DMS153 (cell line): ENCODE measurements around the gene PPAN.

ENCODE experiments used
- DNase-seq: peaks from one replicate; lab custom pipeline; 2025; lab: John Stamatoyannopoulos, UW

PPAN gene

DNA sequence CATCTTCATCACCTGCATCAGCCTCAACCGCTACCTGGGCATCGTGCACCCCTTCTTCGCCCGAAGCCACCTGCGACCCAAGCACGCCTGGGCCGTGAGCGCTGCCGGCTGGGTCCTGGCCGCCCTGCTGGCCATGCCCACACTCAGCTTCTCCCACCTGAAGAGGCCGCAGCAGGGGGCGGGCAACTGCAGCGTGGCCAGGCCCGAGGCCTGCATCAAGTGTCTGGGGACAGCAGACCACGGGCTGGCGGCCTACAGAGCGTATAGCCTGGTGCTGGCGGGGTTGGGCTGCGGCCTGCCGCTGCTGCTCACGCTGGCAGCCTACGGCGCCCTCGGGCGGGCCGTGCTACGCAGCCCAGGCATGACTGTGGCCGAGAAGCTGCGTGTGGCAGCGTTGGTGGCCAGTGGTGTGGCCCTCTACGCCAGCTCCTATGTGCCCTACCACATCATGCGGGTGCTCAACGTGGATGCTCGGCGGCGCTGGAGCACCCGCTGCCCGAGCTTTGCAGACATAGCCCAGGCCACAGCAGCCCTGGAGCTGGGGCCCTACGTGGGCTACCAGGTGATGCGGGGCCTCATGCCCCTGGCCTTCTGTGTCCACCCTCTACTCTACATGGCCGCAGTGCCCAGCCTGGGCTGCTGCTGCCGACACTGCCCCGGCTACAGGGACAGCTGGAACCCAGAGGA is 7.9 kb downstream of the PPAN start:
- no peak for DNase-seq

DNA sequence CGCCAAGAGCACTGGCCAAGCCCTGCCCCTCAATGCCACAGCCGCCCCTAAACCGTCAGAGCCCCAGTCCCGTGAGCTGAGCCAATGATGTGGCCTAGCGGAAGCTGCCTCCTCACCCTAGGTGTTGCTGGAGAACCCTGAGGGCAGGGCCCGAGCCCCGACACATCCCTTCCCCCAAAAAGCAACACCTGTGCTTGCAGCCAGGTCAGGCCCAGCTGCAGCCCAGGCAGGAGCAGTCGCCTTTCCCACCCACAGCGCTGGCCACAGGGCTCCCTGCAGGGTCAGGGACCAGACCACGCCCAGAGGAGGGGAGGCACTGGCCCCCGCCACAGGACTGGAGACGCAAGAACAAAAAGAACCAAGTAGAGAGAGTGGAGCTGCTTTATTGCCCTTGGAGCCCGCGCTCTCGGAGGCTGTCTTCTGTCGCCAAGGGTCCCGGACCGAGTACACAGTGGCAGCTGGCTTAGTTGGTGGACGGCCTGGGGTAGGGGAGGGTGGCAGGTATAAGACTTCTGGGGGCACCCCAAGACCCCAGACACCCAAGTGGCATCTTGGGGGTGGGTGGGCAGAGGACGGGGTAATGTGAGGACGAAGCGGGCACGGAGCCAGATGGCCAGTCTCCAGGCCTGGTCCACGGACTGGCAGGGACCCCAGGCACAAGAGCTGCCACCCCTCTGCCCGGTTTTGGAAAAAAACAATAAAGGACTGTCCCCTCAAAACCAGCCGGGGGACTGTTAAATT is 8.7 kb downstream of the PPAN start:
- no peak for DNase-seq

DNA sequence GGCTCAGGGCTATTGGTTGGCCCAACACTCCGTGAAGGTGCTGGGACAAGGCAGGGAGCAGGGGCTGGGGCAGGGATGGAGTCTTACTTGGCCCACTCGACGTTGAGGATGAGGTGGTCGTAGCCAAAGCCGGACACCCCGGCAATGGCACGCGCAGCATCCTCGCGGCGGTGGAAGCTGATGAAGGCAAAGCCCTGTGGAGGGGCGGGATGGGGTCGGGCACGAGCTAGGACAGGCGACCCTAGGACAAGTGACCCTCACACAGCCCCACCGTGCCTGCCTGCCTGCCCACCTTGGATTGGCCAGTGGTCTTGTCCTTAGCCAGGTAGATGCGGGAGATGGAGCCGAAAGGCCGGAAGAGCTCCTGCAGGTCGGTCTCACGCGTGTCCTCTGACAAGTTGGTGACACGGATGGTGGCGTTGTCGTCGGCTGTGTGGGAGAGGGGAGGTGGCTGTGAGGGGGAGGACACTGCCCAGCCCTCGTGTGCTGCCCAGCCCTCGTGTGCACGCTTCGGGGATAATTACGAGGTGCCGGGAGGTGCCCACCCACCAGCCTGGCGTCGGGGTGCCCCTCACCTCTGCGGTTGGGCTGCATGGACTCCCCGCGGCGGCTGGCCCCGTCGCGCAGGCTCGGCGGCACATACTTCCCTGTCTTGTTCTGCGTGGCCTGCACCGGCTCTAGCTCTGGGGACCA is 9.4 kb downstream of the PPAN start:
- DNase-seq = no peak

DNA sequence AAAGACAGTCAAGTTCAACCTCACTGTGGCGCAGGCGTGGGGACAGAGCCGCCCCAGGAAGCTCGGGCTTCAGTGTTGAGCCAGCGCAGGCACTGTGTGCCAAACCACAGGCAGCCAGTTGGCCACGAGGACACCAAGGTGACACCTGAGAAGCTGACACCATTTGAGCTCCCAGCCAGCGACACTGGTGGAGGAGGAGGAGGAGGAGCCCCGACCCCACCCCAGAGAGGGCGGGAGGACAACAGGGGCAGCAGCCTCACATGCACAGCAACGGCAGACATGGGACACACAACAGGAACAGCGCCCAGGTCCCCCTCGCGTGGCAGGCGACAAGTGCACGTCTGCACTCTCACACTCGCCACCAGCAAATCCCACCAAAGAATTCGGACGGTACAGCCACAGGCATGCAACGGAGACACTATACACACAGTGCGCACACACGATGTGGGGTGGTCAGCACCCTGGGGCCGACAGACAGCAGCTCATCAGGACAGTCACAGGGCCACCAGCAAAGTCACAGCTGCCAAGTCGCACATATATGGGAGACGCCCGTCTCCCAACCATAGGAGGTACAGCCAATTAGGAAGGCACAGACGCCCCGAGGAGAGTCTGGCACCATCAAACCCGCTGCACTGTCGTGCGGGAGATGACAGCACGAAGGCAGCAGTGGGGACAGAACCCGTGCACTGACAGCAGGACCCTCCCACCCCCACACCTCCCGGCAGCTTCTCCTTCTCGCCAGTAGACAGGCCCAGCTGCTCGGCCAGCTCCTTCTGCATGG is 10.1 kb downstream of the PPAN start:
- no peak for DNase-seq

DNA sequence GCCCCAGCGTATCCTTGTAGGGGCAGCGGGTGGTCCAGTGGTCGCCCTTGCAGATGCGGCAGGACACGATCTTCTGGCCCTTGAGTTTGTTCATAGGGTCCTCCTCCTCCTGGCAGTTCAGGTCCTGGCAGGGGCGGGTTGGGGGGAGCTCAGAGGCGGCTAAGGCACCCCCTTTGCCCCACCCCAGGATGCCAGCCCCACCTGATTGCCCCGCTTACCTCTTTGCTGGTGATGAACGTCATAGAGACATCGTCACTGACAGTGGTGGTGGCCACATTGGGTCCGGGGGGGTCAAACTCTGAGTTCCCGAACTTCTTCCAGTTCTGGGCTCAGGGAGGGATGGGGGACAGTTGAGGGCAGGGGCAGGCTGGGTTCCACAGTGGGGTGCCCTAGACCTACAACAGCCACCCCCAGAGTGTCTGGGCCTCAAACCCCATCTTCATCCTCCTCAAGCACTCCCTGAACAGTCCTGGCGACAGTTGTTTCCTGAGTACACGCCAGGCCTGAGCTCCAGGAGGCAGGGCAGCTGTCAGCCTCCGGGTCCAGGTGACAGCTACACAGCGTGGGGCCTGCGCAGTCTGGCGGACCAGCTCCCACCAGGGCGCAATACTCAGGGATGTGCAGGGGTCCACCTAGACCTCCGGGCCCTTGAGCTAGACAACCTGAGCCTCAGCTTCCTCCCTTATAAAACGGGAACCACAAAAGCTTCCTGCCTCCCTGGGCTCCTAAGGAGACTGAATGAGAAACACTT is 10.9 kb downstream of the PPAN start:
- no peak for DNase-seq

DNA sequence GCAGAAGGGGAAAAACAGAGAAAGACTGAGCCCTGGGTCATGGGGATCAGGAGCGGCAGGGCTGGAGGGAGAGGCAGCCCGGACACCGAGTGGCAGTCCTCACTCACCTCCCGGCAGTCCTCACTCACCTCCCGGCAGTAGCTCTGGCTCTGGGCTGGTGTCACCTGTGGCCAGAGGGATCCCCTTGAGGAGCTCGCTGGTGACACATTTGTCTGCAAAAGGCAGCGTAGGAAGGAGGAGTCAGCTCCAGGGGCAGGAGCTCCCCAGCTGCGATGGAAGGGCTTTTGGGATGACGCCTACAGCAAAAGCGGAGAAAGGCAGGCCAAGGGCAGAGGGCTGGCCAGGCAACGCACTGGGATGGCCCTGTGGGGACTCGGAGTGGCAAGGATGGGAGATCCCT is 12.8 kb downstream of the PPAN start:
- DNase-seq = no peak

DNA sequence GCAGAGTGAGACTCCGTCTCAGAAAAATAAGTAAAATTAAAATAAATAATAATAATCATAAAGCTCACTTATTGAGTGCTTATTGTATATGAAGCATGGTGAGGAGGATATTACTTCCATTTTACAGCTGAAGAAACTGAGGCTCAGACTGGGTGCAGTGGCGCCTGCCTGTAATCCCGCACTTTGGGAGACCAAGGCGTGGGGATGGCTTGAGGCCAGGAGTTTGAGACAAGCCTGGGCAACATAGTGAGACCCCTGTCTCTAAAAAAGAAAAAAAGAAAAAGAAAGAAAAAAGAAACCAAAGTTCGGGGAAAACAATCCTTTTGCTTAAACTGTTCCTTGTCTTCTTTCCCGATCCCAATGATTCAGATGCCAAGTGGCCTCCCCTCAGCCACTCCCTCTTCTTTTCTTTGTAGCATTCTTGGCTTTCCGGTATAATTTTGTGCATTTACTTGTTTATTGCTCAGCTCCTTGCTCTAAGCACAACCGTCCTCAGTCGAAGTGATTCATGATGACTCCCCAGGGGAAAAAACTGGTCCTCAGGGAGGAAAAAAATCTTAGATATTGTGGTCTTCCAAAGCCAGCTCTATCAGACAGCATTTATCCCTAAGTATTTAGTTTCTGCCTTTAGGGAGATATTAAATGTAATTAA is 14.5 kb downstream of the PPAN start:
- no peak for DNase-seq

DNA sequence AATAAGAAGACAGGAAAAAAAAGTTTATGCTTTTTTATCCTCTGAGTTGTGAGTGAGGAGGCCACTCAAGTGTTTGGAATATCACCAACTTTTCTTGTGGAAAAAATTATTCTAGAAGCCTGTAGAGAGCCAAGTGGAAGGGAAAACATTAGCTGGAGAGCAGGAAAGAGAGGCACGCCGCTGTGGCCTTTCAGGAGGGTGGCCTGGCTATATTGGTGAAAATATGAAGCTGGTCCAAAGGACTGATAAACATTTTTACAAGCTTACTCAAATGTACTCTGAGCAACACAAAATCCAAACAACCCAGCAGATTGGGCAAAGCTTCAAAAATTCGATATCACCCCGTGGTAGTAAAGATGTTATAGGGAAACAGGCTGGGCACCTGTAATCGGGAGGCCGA is 15.9 kb downstream of the PPAN start:
- no peak for DNase-seq

DNA sequence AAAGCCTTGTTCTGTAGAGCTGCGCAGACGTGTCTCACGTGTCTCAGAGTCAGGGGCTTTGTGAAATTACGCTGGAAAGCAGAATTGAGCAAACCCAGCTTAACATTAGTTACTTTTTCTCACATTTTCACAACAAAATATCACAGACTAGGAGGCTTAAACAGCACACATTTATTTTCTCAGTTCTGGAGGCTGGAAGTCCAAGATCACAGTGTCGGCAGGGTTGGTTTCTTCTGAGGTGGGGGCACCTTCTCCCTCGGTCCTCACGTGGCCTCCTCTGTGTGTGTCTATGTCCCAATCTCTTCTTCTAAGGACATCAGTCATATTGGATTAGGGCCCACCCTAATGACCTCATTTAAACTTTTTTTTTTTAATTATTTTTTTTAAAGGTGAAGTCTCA is 18.3 kb downstream of the PPAN start:
- DNase-seq = no peak

DNA sequence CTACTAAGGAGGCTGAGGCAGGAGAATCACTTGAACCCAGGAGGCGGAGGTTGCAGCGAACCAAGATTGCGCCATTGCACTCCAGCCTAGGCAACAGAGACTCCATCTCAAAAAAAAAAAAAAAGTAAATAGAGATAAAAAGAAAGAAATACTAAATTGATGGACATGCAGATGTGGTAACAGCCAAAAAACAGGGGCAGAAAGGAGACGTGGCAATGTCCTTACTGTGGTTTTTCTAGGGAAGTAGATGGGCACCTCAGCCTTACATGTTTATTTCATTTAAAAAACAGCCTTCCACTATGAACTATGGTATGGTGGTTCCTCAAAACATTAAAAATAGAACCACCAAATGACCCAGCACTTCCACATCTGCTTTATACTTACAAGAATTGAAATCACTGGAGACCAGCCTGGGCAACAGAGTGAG is 20.1 kb downstream of the PPAN start:
- no peak for DNase-seq

DNA sequence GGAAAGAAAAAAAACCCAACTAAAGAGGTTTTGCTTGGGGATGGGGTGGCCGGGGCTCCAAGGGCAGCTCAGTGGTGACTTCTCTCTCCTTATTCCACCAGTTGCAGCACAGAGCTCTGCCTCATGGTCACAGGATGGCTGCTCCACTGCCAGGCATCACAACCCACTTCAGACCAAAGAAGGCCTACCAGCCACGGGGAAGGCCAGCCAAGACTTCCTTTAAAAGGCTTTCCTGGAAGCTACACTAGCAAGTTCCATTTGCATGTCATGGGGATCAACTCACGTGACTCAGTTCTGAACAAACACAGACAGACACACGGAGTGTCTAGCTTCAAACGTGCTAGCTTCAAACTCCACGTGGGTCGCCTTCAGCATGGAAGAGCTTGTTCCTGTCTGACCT is 26.7 kb downstream of the PPAN start:
- DNase-seq = no peak

DNA sequence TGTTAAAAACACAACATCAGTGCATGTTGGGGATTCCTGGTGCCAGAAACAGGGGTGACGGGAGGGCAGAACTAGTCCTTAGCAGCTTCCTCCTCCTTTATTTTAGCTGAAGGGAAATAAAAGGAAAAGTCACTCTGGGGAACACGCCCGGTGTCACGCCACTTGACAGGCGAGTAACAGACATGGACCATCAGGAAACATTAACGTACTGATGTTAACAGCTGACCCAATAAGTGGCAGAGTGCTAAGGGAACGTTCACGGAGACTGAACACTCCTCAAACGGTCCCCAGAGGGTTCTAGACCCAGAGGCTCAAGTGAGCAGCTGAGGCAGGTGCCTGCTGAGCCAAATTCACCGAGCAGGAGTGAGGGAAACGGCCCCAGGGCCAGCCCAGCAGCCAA is 27.4 kb downstream of the PPAN start:
- DNase-seq = no peak

DNA sequence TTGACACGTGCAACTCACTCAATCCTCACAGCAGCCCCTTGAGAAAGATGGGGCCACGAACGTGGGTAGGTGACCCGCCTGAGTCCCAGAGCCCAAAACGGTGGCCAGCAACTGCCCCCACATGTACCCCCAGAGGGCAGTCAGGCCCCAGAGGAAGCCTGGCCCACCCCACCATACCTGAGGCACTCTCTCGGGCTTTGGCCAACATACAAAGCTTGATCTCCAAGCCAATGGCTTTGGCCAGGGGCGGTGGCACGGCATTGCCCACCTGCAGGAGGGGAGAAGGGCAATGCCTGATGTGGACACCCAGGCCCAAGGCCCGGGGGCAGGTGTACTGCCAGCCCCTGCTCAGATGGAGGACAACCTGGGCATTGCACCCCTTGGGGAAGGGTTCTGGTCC is 27.9 kb downstream of the PPAN start:
- DNase-seq = no peak

DNA sequence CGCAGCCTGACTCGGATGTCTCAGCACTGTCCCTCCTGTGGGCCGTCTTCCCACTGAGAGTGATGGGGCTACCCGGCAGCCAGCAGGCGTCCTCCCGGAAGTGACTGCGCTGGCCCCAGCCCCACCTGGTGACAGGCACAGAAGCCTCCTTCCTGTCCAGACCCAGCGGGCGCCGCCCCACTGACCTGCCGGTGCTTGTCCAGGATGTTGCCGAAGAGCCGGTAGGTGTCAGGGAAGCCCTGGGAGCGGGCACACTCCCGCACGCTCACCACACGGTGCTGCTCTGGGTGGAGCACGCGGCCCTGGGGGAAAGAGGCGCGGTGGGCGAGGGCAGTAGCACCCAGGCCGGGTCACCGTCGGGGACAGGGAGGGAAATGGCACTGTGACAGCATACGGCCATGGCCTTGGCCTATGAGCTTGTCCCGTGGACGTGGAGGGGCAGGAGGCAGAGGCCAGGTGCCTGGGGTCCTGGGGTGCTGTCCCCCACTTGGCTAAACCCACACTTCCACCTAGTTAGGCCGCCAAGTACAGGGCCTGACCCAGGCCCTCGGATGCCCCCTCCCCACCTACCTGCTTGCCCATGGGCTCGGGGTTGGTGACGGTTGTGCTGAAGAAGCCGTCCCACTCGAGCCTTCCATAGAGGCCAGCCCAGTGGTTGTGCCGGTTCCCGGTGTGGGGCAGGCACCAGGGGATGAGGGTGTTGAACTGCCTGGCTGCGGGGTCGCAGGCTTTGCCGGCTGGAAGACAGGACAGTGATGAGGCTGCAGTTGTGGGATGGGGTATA is 29.6 kb downstream of the PPAN start:
- DNase-seq = no peak

DNA sequence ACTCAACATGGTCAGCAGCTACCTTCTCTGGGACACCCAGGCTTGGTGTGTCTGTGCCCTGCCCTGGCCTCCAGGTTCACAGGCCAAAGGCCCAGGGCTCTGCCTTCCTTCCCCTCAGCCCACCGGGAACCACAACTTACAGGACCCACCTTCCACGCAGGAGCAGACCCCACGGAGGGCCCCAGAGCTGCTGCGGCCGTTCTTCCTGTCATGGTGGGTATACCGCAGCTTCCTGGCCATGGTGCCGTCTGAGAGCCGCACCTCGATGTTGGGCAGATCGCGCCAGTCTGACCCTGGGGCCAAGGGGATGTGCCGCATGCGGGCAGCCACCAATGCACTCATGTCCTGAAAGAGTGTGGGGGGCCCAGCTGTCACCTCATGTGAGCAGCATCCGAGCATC is 30.8 kb downstream of the PPAN start:
- no peak for DNase-seq

DNA sequence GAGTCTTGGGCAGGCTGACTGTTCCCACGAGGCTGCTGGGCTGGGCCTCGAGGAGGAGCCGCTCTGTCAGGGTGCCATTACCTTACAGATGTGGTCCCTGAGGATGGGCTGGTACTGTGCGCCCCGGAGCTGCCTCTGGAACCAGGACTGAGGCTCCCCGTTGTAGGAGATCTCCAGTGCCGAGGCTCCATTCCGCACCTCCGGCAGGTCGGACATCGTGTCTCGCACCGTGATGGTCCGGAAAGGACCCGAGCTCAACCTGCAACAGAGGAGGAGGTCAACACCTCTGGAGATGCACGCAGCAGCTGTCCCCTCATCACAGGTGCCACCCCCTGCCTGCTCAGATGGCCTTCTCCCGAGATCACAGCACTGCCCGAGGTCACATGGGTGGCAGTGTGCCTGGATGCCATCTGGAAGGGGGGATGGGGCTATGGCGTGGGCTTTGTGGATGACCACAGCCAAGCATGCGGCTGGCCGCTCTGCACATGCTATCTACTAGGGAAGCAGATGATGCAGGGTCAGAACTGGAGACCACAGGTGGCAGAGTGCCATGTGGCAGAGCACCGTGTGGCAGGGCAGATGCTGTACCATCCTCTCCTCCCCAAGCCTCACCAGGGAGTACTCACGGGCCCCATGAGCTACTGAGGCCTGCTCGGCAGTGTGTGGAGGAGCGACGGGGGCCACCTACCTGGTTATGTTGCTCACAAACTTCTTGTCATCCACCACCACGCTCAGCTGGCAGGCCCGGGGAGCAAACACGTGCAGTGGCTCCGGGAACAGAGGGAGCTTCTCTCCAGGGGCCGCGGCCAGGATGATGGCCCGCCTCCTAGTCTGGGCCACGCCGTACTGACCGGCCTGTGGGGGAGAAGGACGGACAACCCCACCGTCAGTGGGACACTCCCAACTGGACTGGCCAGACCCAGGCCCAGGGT is 31.9 kb downstream of the PPAN start:
- no peak for DNase-seq

DNA sequence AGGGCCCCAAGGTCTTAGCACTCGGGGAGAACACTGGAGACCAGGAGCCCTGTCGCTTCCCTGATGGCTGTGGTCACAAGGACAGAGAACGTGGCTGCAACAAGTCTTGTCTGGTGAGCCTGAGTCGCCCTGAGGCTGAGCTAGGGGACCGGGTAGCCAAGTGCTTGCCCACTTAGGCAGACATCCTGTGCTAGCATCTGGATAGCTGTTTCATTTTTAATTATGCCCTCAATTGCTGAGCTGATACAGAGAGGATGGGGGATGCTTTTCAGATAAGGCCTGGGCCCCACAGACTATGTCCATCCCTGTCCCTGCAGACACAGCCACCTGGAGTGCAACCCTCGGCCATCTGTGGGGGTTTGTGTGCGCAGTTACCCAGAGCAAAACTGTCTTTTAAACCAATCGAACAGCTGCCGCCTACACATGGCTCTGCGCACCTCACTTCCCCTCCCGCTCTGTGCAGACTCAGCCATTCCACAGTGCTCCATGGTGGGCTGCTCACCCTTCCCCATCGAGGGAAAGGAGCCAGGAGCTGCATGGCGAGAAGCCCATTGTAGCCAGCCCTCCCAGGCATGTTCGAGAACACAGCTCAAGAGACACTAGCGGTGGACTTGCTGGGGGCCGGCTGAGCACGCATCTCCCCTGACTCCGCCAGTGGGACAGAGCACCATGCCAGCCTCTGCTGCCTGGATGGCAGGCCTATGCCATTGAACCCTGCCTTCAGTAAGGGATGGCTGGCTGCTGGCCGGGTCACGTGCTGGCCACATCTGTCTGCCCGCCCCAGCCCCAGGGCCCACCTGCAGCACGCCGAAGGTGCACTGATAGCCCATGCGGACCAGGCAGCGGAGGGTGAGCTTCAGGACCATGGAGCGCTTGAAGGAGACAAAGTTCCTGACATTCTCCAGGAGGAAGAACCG is 33.0 kb downstream of the PPAN start:
- no peak for DNase-seq

DNA sequence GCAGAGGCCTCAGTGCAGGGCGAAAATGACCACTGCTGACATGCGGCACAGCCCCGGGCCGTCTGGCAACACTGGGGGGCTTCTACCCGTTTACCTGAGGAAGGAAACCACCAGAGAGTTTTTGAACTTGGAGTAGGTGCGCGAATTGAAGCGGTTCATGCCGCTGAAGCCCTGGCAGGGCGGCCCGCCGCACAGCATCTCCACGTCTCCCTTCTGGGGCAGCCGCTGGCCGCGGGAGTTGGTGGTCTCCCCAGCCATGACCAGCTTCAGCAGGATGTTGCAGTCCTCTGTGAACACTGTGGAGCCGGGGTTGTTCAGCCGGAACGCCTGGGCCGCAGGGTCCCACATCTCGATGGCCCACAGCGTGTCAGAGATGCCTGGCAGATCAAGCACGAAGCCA is 33.8 kb downstream of the PPAN start:
- DNase-seq = no peak
